Frontal cortex (tissue), 4 donors: ENCODE results near the gene TRMT44. TPM values are rescaled to one million over a fixed set of nuclear protein-coding genes. Genes with fewer than 3 reads are reported as not detected.

Source experiments
- DNase-seq, 2 donors: peaks; one replicate each; pipeline ENCODE4 v3.0.0; 2012; ENCODE audit warnings: low spot score in 2 of 2
- FAIRE-seq: peaks from 2 replicates; lab custom pipeline; 2012; peaks lifted over from hg19 to GRCh38; lab: Jason Lieb, UNC
- total RNA-seq: library from RNA; depleted of rRNA; stranded (reverse); fragments of >200 nt; gene quantifications from one replicate; pipeline ENCODE4 v1.2.3, GENCODE V29; 2014
- donor health status: control.
- donor health status: control.
- donor health status: control.

TRMT44 gene
- total RNA-seq, 1 donor from 2014 or later: 11.8 TPM

- FAIRE-seq (no peak), DNase-seq (no peak)
These were observed 21.0 kb downstream of the TRMT44 start for GRCh38 chr4:8461616-8462015.

- FAIRE-seq: no peak
- no peak for DNase-seq
These were observed 23.2 kb downstream of the TRMT44 start for GRCh38 chr4:8463811-8464210.

- DNase-seq: no peak
- FAIRE-seq: no peak
These were observed 23.8 kb downstream of the TRMT44 start for GRCh38 chr4:8464381-8464780.

GRCh38 chr4:8465615-8466611 is 25.3 kb downstream of the TRMT44 start:
- DNase-seq (no peak), FAIRE-seq (no peak)

- FAIRE-seq (no peak), DNase-seq (no peak)
These were observed 26.4 kb downstream of the TRMT44 start for GRCh38 chr4:8467016-8467415.

- no peak for FAIRE-seq
- peak in 1 of 2 donors; percentile 82 for DNase-seq
These were observed 28.4 kb downstream of the TRMT44 start for GRCh38 chr4:8468746-8469535.

- DNase-seq (no peak), FAIRE-seq (no peak)
These were observed 29.0 kb downstream of the TRMT44 start for GRCh38 chr4:8469550-8469949.

- no peak for DNase-seq
- no peak for FAIRE-seq
These were observed 30.0 kb downstream of the TRMT44 start for GRCh38 chr4:8470451-8471024.

GRCh38 chr4:8471211-8471875 is 30.8 kb downstream of the TRMT44 start:
- DNase-seq: no peak
- no peak for FAIRE-seq

- no peak for DNase-seq
- no peak for FAIRE-seq
These were observed 31.6 kb downstream of the TRMT44 start for GRCh38 chr4:8472158-8472688.

GRCh38 chr4:8472689-8473197 is 32.2 kb downstream of the TRMT44 start:
- DNase-seq (no peak), FAIRE-seq (no peak)

- no peak for DNase-seq
- FAIRE-seq: no peak
These were observed 32.8 kb downstream of the TRMT44 start for GRCh38 chr4:8473198-8473919.

GRCh38 chr4:8473920-8474590 is 33.5 kb downstream of the TRMT44 start:
- no peak for FAIRE-seq
- DNase-seq: no peak

- FAIRE-seq: no peak
- DNase-seq: no peak
These were observed 34.3 kb downstream of the TRMT44 start for GRCh38 chr4:8474856-8475255.

GRCh38 chr4:8475751-8476575 is 35.4 kb downstream of the TRMT44 start:
- FAIRE-seq: no peak
- DNase-seq: no peak

GRCh38 chr4:8477095-8477635 is 36.6 kb downstream of the TRMT44 start:
- FAIRE-seq: no peak
- DNase-seq: no peak

GRCh38 chr4:8477676-8478075 is 37.1 kb downstream of the TRMT44 start:
- FAIRE-seq: no peak
- DNase-seq: no peak
